Measurements from ENCODE around the gene CD247. TPM values are rescaled to one million over a fixed set of nuclear protein-coding genes. Genes with fewer than 3 reads are reported as not detected.

CD247 gene
- total and polyA plus RNA-seq, 9 donors, result 0.20 to 1.5 (median 0.43) TPM

DNA sequence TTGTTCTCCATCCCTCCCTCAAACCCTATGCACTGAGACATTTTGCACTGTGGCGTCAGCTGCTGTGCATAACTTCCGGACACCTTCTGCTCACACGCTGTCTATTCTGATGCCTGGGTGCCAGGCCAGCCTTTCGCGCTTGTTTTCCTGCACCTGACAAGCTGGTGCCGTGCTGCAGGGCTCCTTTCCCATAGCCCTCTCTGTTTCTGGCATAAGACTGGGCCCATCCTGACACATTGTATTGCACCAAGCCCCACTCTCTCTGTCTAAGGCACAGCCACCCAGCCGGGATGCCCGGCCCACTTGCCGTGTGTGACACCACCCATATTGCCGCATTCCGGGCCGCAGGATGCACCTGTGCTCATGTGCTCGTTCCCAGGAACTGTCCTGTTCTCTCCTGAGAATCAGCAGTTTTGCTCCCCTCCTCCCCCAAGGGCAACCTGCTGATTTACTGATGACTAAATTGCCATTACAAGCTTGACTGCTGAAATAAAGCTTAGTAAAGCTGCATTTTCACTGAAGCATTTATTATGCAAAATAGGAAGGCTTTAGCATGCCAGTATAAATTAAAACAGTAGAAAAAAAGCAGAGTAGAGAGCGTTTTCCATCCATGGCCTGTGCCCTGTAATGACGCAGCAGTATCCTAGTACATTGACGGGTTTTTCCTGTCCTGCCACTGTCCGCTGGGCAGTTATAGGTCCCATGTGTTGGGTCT lies 88.0 kb downstream of the CD247 start:
- peaks cover 19% of the 10 kb centered on the region for H3K4me1 ChIP-seq (ENCODE audit: control insufficient read depth, insufficient read depth, low read length)
- H3K9me3 ChIP-seq (replicated peaks; ENCODE audit: control insufficient read depth, low read depth, low read length), result no peaks in the 10 kb centered on the region
- no peak overlapping the region for H3K27ac ChIP-seq (ENCODE audit: low read length)
- WGBS (ENCODE audit: insufficient coverage), result 59% methylated on average over 17 of the region's 17 CpGs
- no peak overlapping the region for H3K4me3 ChIP-seq (ENCODE audit: low read length)
- no peaks in the 10 kb centered on the region for H3K36me3 ChIP-seq (ENCODE audit: control insufficient read depth, insufficient read depth, low read length)
- DNase-seq, result no peak
- no peaks in the 10 kb centered on the region for H3K27me3 ChIP-seq (ENCODE audit: control insufficient read depth, insufficient read depth, low read length)

DNA sequence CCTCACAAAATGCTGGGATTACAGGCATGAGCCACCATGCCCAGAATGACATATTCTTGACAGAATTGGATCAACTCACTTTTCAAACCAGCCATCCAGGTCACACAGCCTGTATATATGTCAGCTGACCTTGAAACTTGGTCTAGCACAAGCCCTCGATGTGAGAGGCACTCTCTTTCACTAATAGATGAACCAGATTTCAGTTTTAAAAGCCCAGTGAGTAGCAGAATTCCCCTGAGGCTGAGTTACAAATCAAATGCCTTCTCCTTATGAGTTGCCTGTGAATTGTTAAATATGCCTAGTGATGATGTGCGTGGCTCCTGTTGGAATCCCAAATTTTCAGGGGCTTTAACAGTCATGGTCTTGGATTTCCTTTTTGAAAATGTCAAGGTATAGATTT lies 88.7 kb downstream of the CD247 start:
- Histone ChIP-seq H3K4me1 (ENCODE audit: control insufficient read depth, insufficient read depth, low read length) (peaks cover 19% of the 10 kb centered on the region), H3K36me3 (ENCODE audit: control insufficient read depth, insufficient read depth, low read length) (no peaks in the 10 kb centered on the region), H3K27ac (ENCODE audit: low read length) (no peak overlapping the region), H3K27me3 (ENCODE audit: control insufficient read depth, insufficient read depth, low read length) (no peaks in the 10 kb centered on the region), H3K9me3 (replicated peaks; ENCODE audit: control insufficient read depth, low read depth, low read length) (no peaks in the 10 kb centered on the region), H3K4me3 (ENCODE audit: low read length) (no peak overlapping the region)
- no peak for DNase-seq
- no CpG with 5 or more reads among the region's 2 CpGs for WGBS (ENCODE audit: insufficient coverage)

DNA sequence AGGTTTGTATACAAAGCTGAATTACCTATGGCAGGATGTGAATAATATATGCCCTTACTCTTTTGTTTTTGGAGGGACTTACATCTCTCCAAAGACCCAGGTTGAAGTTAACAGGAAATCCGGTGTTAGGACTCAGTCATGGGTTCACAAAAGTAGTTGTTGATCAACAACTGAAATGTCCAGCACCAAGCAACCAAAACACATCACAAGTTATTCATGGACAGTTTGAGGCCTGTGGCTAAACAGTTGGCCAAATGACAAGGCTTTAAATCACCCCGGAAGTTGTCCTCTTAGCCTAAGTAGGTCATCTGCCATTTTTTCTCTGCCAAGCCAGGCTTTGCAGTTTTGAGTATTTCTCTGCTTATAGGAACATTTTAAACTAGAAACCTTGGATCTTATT lies 89.9 kb downstream of the CD247 start:
- Histone ChIP-seq H3K27ac (ENCODE audit: low read length) (no peak overlapping the region), H3K27me3 (ENCODE audit: control insufficient read depth, insufficient read depth, low read length) (no peaks in the 10 kb centered on the region), H3K4me3 (ENCODE audit: low read length) (no peak overlapping the region), H3K9me3 (replicated peaks; ENCODE audit: control insufficient read depth, low read depth, low read length) (no peaks in the 10 kb centered on the region), H3K36me3 (ENCODE audit: control insufficient read depth, insufficient read depth, low read length) (no peaks in the 10 kb centered on the region), H3K4me1 (ENCODE audit: control insufficient read depth, insufficient read depth, low read length) (peaks cover 19% of the 10 kb centered on the region)
- no CpG with 5 or more reads among the region's 2 CpGs for WGBS (ENCODE audit: insufficient coverage)
- DNase-seq, result peak; percentile 64

- peak; percentile 72 for DNase-seq
- no peak overlapping the region for H3K4me3 ChIP-seq (ENCODE audit: low read length)
- no CpG with 5 or more reads among the region's 5 CpGs for WGBS (ENCODE audit: insufficient coverage)
- no peak overlapping the region for H3K27ac ChIP-seq (ENCODE audit: low read length)
- H3K27me3 ChIP-seq (ENCODE audit: control insufficient read depth, insufficient read depth, low read length), result no peaks in the 10 kb centered on the region
- no peaks in the 10 kb centered on the region for H3K9me3 ChIP-seq (replicated peaks; ENCODE audit: control insufficient read depth, low read depth, low read length)
- H3K4me1 ChIP-seq (ENCODE audit: control insufficient read depth, insufficient read depth, low read length), result peaks cover 19% of the 10 kb centered on the region
- H3K36me3 ChIP-seq (ENCODE audit: control insufficient read depth, insufficient read depth, low read length), result no peaks in the 10 kb centered on the region
Measured at GRCh38 chr1:167427848-167428247, 90.5 kb downstream of the CD247 start.

- whole genome bisulfite sequencing (ENCODE audit: insufficient coverage), result 79% methylated on average over 2 of the region's 4 CpGs
- no peaks in the 10 kb centered on the region for H3K36me3 ChIP-seq (ENCODE audit: control insufficient read depth, insufficient read depth, low read length)
- H3K9me3 ChIP-seq (replicated peaks; ENCODE audit: control insufficient read depth, low read depth, low read length), result no peaks in the 10 kb centered on the region
- H3K4me3 ChIP-seq (ENCODE audit: low read length), result no peak overlapping the region
- H3K27ac ChIP-seq (ENCODE audit: low read length), result no peak overlapping the region
- peaks cover 16% of the 10 kb centered on the region for H3K4me1 ChIP-seq (ENCODE audit: control insufficient read depth, insufficient read depth, low read length)
- no peaks in the 10 kb centered on the region for H3K27me3 ChIP-seq (ENCODE audit: control insufficient read depth, insufficient read depth, low read length)
- DNase-seq, result no peak
Measured at GRCh38 chr1:167426716-167427115, 91.6 kb downstream of the CD247 start.

DNA sequence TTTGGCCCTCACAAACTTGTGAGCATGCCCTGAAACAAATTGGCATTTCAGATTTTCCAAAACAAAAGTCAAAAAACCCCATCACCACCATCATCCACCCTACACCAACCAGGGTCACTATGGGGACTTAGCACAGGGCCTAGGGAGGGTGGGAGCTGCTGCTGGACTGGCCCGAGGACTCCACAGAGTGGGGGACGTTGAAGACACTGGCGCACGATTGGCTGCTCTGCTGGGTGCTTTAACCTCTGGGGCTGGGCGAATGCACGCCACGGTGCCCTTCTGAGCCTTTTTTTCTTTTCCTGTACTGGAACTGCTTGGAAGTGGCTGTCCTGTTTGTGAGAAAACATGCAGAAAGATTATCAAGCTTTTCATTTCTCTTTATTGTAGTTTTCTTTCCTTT lies 92.8 kb downstream of the CD247 start:
- no peak for DNase-seq
- Histone ChIP-seq H3K9me3 (replicated peaks; ENCODE audit: control insufficient read depth, low read depth, low read length) (no peaks in the 10 kb centered on the region), H3K36me3 (ENCODE audit: control insufficient read depth, insufficient read depth, low read length) (no peaks in the 10 kb centered on the region), H3K27ac (ENCODE audit: low read length) (no peak overlapping the region), H3K4me3 (ENCODE audit: low read length) (no peak overlapping the region), H3K4me1 (ENCODE audit: control insufficient read depth, insufficient read depth, low read length) (peaks cover 10% of the 10 kb centered on the region), H3K27me3 (ENCODE audit: control insufficient read depth, insufficient read depth, low read length) (no peaks in the 10 kb centered on the region)
- WGBS (ENCODE audit: insufficient coverage), result 74% methylated on average over 7 of the region's 7 CpGs

DNA sequence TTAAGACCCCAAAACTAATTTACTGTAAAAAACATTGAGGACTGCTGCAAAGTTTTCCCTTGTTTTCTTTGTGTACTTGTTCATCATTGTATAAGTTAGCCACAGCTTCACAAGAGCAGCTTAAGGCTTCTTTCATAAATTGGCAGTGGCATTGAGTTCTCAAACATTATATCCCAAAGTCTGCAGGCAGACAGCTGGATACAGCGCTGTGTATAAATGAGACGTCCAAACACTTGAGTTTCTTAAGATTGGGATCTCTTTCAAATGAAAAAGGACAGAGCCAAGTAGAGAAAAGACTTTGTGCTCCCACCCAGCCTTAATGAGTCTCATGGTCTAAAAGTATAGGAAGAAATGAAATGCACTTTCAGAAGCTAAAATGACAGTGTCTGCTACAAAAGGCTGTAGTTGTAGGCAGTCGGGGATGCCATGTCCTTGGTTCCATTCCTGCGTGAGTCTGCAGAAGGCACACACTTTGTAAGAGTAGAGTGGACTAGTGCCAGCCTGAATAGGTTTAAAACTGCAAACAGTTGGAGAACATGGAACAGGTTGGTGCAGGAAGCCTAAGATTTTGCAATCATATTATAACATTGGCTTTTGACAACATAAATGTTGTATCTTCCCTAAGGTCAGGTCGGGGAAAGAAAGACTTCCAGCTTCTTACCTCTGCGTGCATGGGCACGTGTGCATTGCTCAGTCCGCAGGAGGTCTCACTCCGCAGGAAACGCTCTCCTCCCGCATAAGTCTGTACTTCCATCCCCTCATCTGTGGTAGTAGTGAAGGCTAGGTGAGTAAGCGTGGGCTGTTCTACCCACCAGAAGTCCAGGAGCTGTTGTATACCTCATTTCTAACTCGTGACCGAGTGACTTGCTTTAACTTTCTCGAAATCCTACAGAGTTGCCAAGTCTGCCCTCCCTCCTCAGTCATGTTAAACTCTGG lies 94.4 kb downstream of the CD247 start:
- no peak overlapping the region for H3K27ac ChIP-seq (ENCODE audit: low read length)
- no peaks in the 10 kb centered on the region for H3K36me3 ChIP-seq (ENCODE audit: control insufficient read depth, insufficient read depth, low read length)
- peaks cover 7% of the 10 kb centered on the region for H3K4me1 ChIP-seq (ENCODE audit: control insufficient read depth, insufficient read depth, low read length)
- no peak for DNase-seq
- no peaks in the 10 kb centered on the region for H3K9me3 ChIP-seq (replicated peaks; ENCODE audit: control insufficient read depth, low read depth, low read length)
- no peaks in the 10 kb centered on the region for H3K27me3 ChIP-seq (ENCODE audit: control insufficient read depth, insufficient read depth, low read length)
- 75% methylated on average over 10 of the region's 15 CpGs for whole genome bisulfite sequencing (ENCODE audit: insufficient coverage)
- no peak overlapping the region for H3K4me3 ChIP-seq (ENCODE audit: low read length)

DNA sequence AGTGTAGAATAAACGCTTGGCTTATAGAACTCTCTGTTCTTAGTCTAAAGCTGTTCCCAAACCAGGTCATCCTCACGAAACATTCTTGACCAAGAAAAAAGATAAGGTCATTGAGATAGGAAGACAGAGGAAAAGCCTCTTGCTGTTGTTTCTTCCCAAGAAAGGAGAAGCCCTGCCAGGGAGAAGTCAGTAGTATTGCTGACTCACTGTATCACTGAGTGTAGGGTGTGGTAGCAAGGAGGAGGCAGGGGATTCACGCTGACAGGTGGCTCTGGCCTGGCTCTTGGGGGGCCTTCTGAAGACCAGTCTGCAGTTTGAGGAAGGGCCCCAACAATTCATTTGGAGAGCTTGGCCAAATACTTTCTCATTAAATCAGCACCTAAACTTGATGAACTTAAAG lies 97.8 kb downstream of the CD247 start:
- H3K4me1 ChIP-seq (ENCODE audit: control insufficient read depth, insufficient read depth, low read length), result no peaks in the 10 kb centered on the region
- DNase-seq, result no peak
- no peak overlapping the region for H3K27ac ChIP-seq (ENCODE audit: low read length)
- no peaks in the 10 kb centered on the region for H3K27me3 ChIP-seq (ENCODE audit: control insufficient read depth, insufficient read depth, low read length)
- WGBS (ENCODE audit: insufficient coverage), result no CpG with 5 or more reads among the region's 3 CpGs
- peaks cover 6% of the 10 kb centered on the region for H3K36me3 ChIP-seq (ENCODE audit: control insufficient read depth, insufficient read depth, low read length)
- H3K9me3 ChIP-seq (replicated peaks; ENCODE audit: control insufficient read depth, low read depth, low read length), result no peaks in the 10 kb centered on the region
- H3K4me3 ChIP-seq (ENCODE audit: low read length), result no peak overlapping the region

GRCh38 chr1:167419245-167419644 lies 99.1 kb downstream of the CD247 start:
- Histone ChIP-seq H3K36me3 (ENCODE audit: control insufficient read depth, insufficient read depth, low read length) (peaks cover 11% of the 10 kb centered on the region), H3K27ac (ENCODE audit: low read length) (no peak overlapping the region), H3K27me3 (ENCODE audit: control insufficient read depth, insufficient read depth, low read length) (no peaks in the 10 kb centered on the region), H3K4me3 (ENCODE audit: low read length) (no peak overlapping the region), H3K4me1 (ENCODE audit: control insufficient read depth, insufficient read depth, low read length) (no peaks in the 10 kb centered on the region), H3K9me3 (replicated peaks; ENCODE audit: control insufficient read depth, low read depth, low read length) (no peaks in the 10 kb centered on the region)
- no peak for DNase-seq

GRCh38 chr1:167418391-167418790 lies 99.9 kb downstream of the CD247 start:
- H3K4me3 ChIP-seq (ENCODE audit: low read length), result no peak overlapping the region
- H3K9me3 ChIP-seq (replicated peaks; ENCODE audit: control insufficient read depth, low read depth, low read length), result no peaks in the 10 kb centered on the region
- no peak overlapping the region for H3K27ac ChIP-seq (ENCODE audit: low read length)
- no peak for DNase-seq
- no peaks in the 10 kb centered on the region for H3K27me3 ChIP-seq (ENCODE audit: control insufficient read depth, insufficient read depth, low read length)
- peaks cover 11% of the 10 kb centered on the region for H3K36me3 ChIP-seq (ENCODE audit: control insufficient read depth, insufficient read depth, low read length)
- H3K4me1 ChIP-seq (ENCODE audit: control insufficient read depth, insufficient read depth, low read length), result no peaks in the 10 kb centered on the region
